ENCODE measurements around the gene BEX4.
A peak's percentile ranks its signal among the peaks of the same experiment; 100 is the strongest.

Gene BEX4

DNA sequence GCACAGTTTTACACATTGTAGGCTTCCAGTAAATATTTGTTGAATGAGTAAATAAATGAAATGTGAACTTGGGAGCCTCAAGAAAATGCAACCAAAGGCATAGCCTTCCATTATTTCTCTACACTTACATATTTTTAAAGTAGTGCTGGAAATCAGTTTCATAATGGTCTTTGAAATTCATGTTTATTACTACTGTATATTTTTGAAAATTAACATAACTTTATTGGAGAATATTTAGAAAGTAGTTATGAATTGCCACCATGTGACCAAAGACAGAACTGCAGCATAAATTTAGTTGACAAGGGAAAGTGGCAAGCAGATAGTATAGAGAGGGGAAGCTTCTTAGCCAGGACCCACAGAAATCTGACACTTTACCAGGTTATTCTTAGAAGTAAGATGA is 33.6 kb downstream of the BEX4 start:
- H3K4me3 ChIP-seq (ENCODE audit: low read depth, low read length): no peak overlapping the region
- TF ChIP-seq, protein P1, sequence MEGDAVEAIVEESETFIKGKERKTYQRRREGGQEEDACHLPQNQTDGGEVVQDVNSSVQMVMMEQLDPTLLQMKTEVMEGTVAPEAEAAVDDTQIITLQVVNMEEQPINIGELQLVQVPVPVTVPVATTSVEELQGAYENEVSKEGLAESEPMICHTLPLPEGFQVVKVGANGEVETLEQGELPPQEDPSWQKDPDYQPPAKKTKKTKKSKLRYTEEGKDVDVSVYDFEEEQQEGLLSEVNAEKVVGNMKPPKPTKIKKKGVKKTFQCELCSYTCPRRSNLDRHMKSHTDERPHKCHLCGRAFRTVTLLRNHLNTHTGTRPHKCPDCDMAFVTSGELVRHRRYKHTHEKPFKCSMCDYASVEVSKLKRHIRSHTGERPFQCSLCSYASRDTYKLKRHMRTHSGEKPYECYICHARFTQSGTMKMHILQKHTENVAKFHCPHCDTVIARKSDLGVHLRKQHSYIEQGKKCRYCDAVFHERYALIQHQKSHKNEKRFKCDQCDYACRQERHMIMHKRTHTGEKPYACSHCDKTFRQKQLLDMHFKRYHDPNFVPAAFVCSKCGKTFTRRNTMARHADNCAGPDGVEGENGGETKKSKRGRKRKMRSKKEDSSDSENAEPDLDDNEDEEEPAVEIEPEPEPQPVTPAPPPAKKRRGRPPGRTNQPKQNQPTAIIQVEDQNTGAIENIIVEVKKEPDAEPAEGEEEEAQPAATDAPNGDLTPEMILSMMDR (IDR thresholded peaks at IDR 0.05; ENCODE audit: low read depth, low read length, missing control alignments): peak; percentile 31
- no peak for DNase-seq (ENCODE audit: low read depth)

DNA sequence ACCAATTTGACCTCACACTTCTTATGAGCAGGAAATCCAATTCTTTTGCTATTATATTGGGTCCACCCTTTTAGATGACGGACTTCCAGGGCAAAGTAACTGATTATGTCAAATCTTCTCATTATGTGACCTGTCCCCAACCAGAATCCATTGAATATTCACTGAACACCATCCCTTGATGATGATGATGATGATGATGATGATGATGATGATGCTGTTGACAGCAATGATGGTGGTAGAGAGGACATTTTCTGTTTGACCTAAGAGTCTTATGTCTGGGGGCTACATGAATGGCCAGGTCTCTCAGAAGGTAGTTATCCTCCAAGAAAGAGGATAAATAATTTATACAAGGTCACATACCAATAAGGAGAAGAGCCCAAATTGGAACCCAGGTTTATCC is 34.9 kb downstream of the BEX4 start:
- DNase-seq (ENCODE audit: low read depth): no peak
- TF ChIP-seq, protein P1 (IDR thresholded peaks at IDR 0.05; ENCODE audit: low read depth, low read length, missing control alignments): no peak
- H3K4me3 ChIP-seq (ENCODE audit: low read depth, low read length): no peak overlapping the region

DNA sequence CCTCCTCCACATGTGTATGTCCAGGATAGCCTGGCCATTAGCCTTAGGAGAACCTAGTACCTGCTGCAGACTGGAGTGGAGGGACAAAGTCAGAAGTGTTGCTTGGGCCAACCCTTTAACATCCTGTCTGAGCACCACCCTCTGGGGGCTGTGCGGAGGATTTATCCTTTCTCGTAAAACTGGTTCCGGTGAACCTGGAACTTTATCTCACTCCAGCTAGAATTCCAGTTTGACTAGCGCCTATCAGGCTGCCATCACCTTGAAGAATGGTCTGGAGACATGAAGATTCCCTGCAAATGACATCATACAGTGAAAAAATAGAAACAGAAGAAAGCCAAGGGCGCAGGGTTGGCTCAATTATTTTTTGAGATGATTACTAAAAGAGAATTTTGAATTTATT is 36.1 kb downstream of the BEX4 start:
- TF ChIP-seq, protein P1 (IDR thresholded peaks at IDR 0.05; ENCODE audit: low read depth, low read length, missing control alignments): no peak

DNA sequence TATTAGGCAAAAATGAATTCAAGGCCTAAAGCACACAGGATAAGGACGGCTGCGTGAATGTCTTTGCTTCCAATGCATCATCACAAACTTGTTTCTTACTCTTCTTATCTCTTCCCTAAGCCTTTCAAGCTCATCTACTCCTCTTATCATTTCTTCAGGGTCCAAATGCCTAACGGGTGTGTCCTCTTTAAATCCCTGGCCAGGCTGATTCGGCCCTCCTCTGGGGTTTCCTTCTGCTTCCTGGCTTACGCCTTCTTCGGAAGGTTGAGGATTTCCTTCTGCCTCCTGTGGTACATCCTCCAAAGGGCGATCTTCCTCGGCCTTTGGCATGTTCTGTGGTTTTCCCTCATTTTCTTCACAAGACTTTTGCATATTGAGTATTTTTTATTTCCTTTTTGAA is 38.7 kb downstream of the BEX4 start:
- TF ChIP-seq, protein P1 (IDR thresholded peaks at IDR 0.05; ENCODE audit: low read depth, low read length, missing control alignments): no peak
- peak overlapping the region; percentile 83; the same call in 1 of the 2 replicates for H3K4me3 ChIP-seq (ENCODE audit: low read depth, low read length)
- DNase-seq (ENCODE audit: low read depth): no peak

More for the DNA sequence above, 36.1 kb downstream of the BEX4 start:
- no peak for DNase-seq (ENCODE audit: low read depth)
- H3K4me3 ChIP-seq (ENCODE audit: low read depth, low read length): no peak overlapping the region

DNA sequence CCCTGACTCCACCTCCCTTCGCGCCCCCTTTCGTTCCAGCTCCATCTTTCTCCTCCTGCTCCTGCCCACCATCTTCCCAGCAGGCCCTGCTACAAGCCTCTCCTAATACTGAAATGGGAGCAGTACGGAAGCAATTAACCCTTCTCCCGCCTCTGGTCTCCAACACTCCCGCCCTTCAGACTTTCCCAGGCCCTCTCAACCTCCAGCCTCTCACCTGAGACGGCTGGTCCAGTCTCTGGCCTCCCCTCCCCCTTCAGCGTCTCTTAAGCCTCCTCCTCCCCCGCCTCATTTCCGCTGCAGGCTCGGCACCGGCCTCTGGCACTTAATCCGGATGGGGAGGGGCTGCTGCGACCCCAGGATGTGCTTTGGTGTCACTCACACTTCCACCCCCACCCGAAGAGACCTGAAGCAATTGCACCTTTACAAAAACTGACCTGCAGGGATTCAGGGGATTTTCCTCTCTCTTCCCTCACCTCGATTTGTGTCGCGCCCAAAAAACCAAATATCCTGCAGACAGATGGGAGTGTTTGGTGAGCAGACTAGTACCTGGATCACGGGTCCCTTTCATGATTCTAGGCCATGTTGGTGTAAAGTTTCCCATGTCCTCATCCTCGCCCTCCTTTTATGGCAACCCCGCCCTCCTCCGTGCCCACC is 39.4 kb downstream of the BEX4 start:
- TF ChIP-seq, protein P1 (IDR thresholded peaks at IDR 0.05; ENCODE audit: low read depth, low read length, missing control alignments): no peak
- no peak for DNase-seq (ENCODE audit: low read depth)
- peak overlapping the region; percentile 83 for H3K4me3 ChIP-seq (ENCODE audit: low read depth, low read length)

DNA sequence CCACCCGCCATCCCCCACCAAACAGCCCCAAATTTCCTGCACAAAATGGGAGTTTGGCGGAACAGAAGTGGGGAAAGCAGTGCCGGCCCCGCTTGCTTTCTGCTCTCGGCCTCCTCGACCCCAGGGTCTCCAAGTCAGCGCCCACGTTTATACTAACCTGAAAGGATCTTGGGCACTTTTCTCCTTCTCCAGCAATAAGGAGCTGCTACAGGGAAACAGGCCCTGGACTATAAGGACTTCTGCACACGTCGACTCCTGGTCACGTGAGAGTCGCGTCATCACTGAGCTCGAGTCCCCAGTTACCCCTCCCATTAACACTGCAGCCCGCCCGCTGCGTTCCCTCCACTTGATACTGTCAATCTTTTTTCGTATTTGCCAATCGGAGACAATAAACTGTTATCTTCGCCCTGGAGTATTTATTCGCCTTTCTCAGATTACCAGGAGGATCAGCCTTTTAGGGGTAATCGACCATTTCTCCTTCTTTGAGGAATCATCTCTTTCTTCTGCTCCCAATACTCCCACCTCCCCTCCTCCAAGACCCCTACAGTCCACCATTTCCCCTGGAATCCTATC is 40.1 kb downstream of the BEX4 start, which contains the start of gene TCEAL8:
TCEAL8 (minus strand) TSS at position 235 of the 573 bp plus-strand sequence. CDS start 1,176 bp downstream, outside the sequence.
- peak within 1 kb of the TSS; percentile 83 for H3K4me3 ChIP-seq (ENCODE audit: low read depth, low read length)
- TF ChIP-seq, protein P1 (IDR thresholded peaks at IDR 0.05; ENCODE audit: low read depth, low read length, missing control alignments): no peak

DNA sequence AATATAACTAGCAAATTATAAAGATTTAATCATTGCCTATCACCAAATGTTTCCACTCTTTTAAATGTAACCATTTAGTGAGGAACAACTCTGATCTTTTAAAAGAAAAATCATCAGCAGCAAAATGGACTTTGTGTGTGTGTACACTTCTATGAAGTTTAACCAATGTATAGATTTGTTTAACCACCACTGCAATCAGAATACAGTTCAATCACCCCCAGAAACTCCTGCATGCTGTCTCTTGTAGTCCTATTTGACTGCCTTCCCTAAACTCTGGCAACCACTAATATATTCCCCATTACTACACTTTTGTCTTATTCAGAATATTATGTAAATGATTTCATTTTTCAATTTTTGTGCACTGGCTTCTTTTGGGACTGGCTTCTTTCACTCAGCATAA is 41.7 kb downstream of the BEX4 start:
- DNase-seq (ENCODE audit: low read depth): no peak
- TF ChIP-seq, protein P1 (IDR thresholded peaks at IDR 0.05; ENCODE audit: low read depth, low read length, missing control alignments): no peak
- no peak overlapping the region for H3K4me3 ChIP-seq (ENCODE audit: low read depth, low read length)

More for the DNA sequence above, 40.1 kb downstream of the BEX4 start, which contains the start of gene TCEAL8:
- peak; percentile 26 for DNase-seq (ENCODE audit: low read depth)

Data from GM12864 (cell line).